ENCODE results near the gene OR10H5. TPM values are rescaled to one million over a fixed set of nuclear protein-coding genes. Genes with fewer than 3 reads are reported as not detected.
A peak's percentile ranks its signal among the peaks of the same experiment; 100 is the strongest.
"Not testable (repeated sequence)": the region's sequence is repeated elsewhere in the genome, so short reads cannot be mapped to it uniquely, and the experiment has no call there.

The OR10H5 gene
- total and polyA plus RNA-seq, 12 donors: not detected

- intact Hi-C loops (cut with DNase I): no loop called here
- H3K4me3 ChIP-seq: no peak overlapping the region
- H3K36me3 ChIP-seq (replicated peaks in 1 of 2): no peaks in the 10 kb centered on the region
- TF ChIP-seq POLR2A (IDR thresholded peaks at IDR 0.05) (no peak), CTCF (IDR thresholded peaks at IDR 0.05) (no peak)
- no peaks in the 10 kb centered on the region for H3K9me3 ChIP-seq (replicated peaks in 1 of 3)
- H3K27me3 ChIP-seq: no peaks in the 10 kb centered on the region
- no peaks in the 10 kb centered on the region for H3K4me1 ChIP-seq (replicated peaks in 1 of 2)
- no peak for DNase-seq
- 49 to 55% (median 51%) methylated on average over 5 of the region's 5 CpGs for WGBS, 4 donors
- H3K27ac ChIP-seq: no peak overlapping the region
Measured at GRCh38 chr19:15843203-15843893, 55.9 kb downstream of the OR10H5 start.

- H3K36me3 ChIP-seq (replicated peaks in 1 of 2); H3K9me3 ChIP-seq (replicated peaks in 1 of 3); H3K4me1 ChIP-seq (replicated peaks in 1 of 2); H3K4me3 ChIP-seq; H3K27ac ChIP-seq; intact Hi-C loops (cut with DNase I); H3K27me3 ChIP-seq: not testable (repeated sequence)
- WGBS, 4 donors: 36 to 56% (median 46%) methylated on average over 7 to 8 of the region's 8 CpGs
- DNase-seq: peak; percentile 35 to 82 (median 59)
Measured at GRCh38 chr19:15843894-15844222, 56.4 kb downstream of the OR10H5 start.

GRCh38 chr19:15846923-15847322, 59.5 kb downstream of the OR10H5 start:
- Histone ChIP-seq H3K27me3 (no peaks in the 10 kb centered on the region), H3K27ac (no peak overlapping the region), H3K9me3 (replicated peaks in 1 of 3) (no peaks in the 10 kb centered on the region), H3K4me1 (replicated peaks in 1 of 2) (no peaks in the 10 kb centered on the region), H3K4me3 (no peak overlapping the region), H3K36me3 (replicated peaks in 1 of 2) (no peaks in the 10 kb centered on the region)
- TF ChIP-seq CTCF (IDR thresholded peaks at IDR 0.05) (no peak), POLR2A (IDR thresholded peaks at IDR 0.05) (no peak)
- DNase-seq: no peak
- intact Hi-C loops (cut with DNase I): no loop called here
- WGBS, 4 donors: 77 to 83% (median 79%) methylated on average over 6 of the region's 6 CpGs

- H3K27ac ChIP-seq: no peak overlapping the region
- intact Hi-C loops (cut with DNase I): no loop called here
- H3K36me3 ChIP-seq (replicated peaks in 1 of 2): no peaks in the 10 kb centered on the region
- no peaks in the 10 kb centered on the region for H3K27me3 ChIP-seq
- 76 to 87% (median 82%) methylated on average over 3 of the region's 3 CpGs for WGBS, 4 donors
- no peak overlapping the region for H3K4me3 ChIP-seq
- DNase-seq: no peak
- H3K9me3 ChIP-seq (replicated peaks in 1 of 3): no peaks in the 10 kb centered on the region
- TF ChIP-seq CTCF (IDR thresholded peaks at IDR 0.05) (no peak), POLR2A (IDR thresholded peaks at IDR 0.05) (no peak)
- H3K4me1 ChIP-seq (replicated peaks in 1 of 2): no peaks in the 10 kb centered on the region
Measured at GRCh38 chr19:15850385-15850784, 62.9 kb downstream of the OR10H5 start.

Other genes with a start within 250 kb of the OR10H5 start
- not detected for gene CYP4F8, start 172.4 kb upstream of the OR10H5 start, total RNA-seq
- gene CYP4F8, start 172.4 kb upstream of the OR10H5 start, polyA plus RNA-seq: not detected
- under 1 TPM in 4 of 9 donors, not detected in 5; 0.22 to 0.80 (median 0.30) TPM for gene CYP4F3, start 146.8 kb upstream of the OR10H5 start, total RNA-seq
- gene CYP4F3, start 146.8 kb upstream of the OR10H5 start, polyA plus RNA-seq: under 1 TPM; 0.03 to 0.24 (median 0.04) TPM
- 1 to 10 TPM in 7 of 9 donors, under 1 TPM in 2; 0.66 to 8.3 (median 2.5) TPM for gene CYP4F12, start 114.6 kb upstream of the OR10H5 start, total RNA-seq
- 10 to 100 TPM in 2 of 3 donors, under 1 TPM in 1; 0.42 to 19.7 (median 13.2) TPM for gene CYP4F12, start 114.6 kb upstream of the OR10H5 start, polyA plus RNA-seq
- not detected for gene OR10H2, start 59.6 kb upstream of the OR10H5 start, total RNA-seq
- not detected for gene OR10H2, start 59.6 kb upstream of the OR10H5 start, polyA plus RNA-seq
- gene OR10H3, start 49.7 kb upstream of the OR10H5 start, total RNA-seq: not detected
- not detected for gene OR10H3, start 49.7 kb upstream of the OR10H5 start, polyA plus RNA-seq
- gene OR10H1, start 28.0 kb downstream of the OR10H5 start, total RNA-seq: not detected
- not detected for gene OR10H1, start 28.0 kb downstream of the OR10H5 start, polyA plus RNA-seq
- gene CYP4F2, start 110.4 kb downstream of the OR10H5 start, total RNA-seq: not detected
- gene CYP4F2, start 110.4 kb downstream of the OR10H5 start, polyA plus RNA-seq: not detected
- 10 to 100 TPM in 1 of 9 donors, 1 to 10 TPM in 3, under 1 TPM in 3, not detected in 2; 0.18 to 10.5 (median 4.2) TPM for gene CYP4F11, start 146.9 kb downstream of the OR10H5 start, total RNA-seq
- gene CYP4F11, start 146.9 kb downstream of the OR10H5 start, polyA plus RNA-seq: 1 to 10 TPM in 2 of 3 donors, under 1 TPM in 1; 0.97 to 2.8 (median 2.3) TPM
- gene OR10H4, start 161.3 kb downstream of the OR10H5 start, total RNA-seq: not detected
- gene OR10H4, start 161.3 kb downstream of the OR10H5 start, polyA plus RNA-seq: not detected